Endodermal cell (in vitro differentiated cells): ENCODE data around the gene FBXW7. TPM values are rescaled to one million over a fixed set of nuclear protein-coding genes. Genes with fewer than 3 reads are reported as not detected.

Experiments used
- DNase-seq: peaks from one replicate; pipeline ENCODE4 v3.0.0-alpha.2; 2017
- H3K27ac ChIP-seq: 2 replicates; pipeline ENCODE4 v1.5.1; 2013; ENCODE audit warnings: mild to moderate bottlenecking, low read depth, low read length, moderate library complexity
- H3K27me3 ChIP-seq: 2 replicates; pipeline ENCODE4 v1.6.1; 2013; ENCODE audit warnings: mild to moderate bottlenecking, low read length, moderate library complexity; ENCODE audit not compliant: insufficient read depth, control insufficient read depth, poor library complexity, severe bottlenecking
- H3K36me3 ChIP-seq: 2 replicates; pipeline ENCODE4 v1.7.0; 2013; ENCODE audit warnings: mild to moderate bottlenecking, low read length, moderate library complexity; ENCODE audit not compliant: control insufficient read depth, insufficient read depth
- H3K4me1 ChIP-seq: one replicate; pipeline ENCODE4 v1.7.0; 2013; ENCODE audit warnings: low read length; ENCODE audit not compliant: control insufficient read depth, insufficient read depth
- H3K4me3 ChIP-seq: 2 replicates; pipeline ENCODE4 v1.5.1; 2013; ENCODE audit warnings: mild to moderate bottlenecking, low read length, moderate library complexity
- H3K9ac ChIP-seq: 2 replicates; pipeline ENCODE4 v1.6.1; 2013; ENCODE audit warnings: mild to moderate bottlenecking, low read length, moderate library complexity; ENCODE audit not compliant: poor library complexity, severe bottlenecking; ENCODE audit errors: extremely low read depth
- H3K9me3 ChIP-seq: 2 replicates; pipeline ENCODE4 v1.6.1; 2013; ENCODE audit warnings: mild to moderate bottlenecking, low read length, moderate library complexity; ENCODE audit not compliant: control insufficient read depth
- H3K27ac Mint-ChIP-seq: 2 replicates; pipeline ENCODE4 v1.8.0; 2020; ENCODE audit warnings: mixed read lengths
- H3K27me3 Mint-ChIP-seq: 2 replicates; pipeline ENCODE4 v1.8.0; 2021; ENCODE audit warnings: mild to moderate bottlenecking, mixed read lengths; ENCODE audit not compliant: insufficient read depth
- H3K36me3 Mint-ChIP-seq: 2 replicates; pipeline ENCODE4 v1.8.0; 2020; ENCODE audit warnings: low read depth, mixed read lengths
- H3K4me1 Mint-ChIP-seq: 2 replicates; pipeline ENCODE4 v1.8.0; 2020; ENCODE audit warnings: mixed read lengths
- H3K4me3 Mint-ChIP-seq: 2 replicates; pipeline ENCODE4 v1.8.0; 2020; ENCODE audit warnings: mild to moderate bottlenecking, moderate library complexity, mixed read lengths
- H3K9me3 Mint-ChIP-seq: 2 replicates; pipeline ENCODE4 v1.8.0; 2020; ENCODE audit warnings: mild to moderate bottlenecking, mixed read lengths
- CTCF ChIP-seq: fragments of 200-600 bp; sonication (generic); conservative IDR thresholded peaks from 2 replicates; pipeline ENCODE4 v1.5.0; 2021; ENCODE audit warnings: antibody characterized with exemption, mild to moderate bottlenecking
- WGBS, 2 experiments: methylation state at CpG; one replicate each; pipeline versions ENCODE4 v1.1.5 to v1.1.7; 2013; ENCODE audit warnings: missing lambda C conversion rate in 2 of 2, mixed read lengths in 1 of 2; ENCODE audit not compliant: insufficient coverage in 1 of 2, insufficient read length in 1 of 2; 5-methylcytosine and 5-hydroxymethylcytosine counted together
- total RNA-seq, 2 donors: library from RNA; stranded (reverse); fragmentation: NEBNext Ultra II Directional in 1 of 2; extraction: Animal tissue kit (Norgen Biotek cat#: 25700) in 1 of 2; gene quantifications; 2 replicates in 1 of 2; 3 replicates in 1 of 2; pipeline ENCODE4 v1.2.1, GENCODE V29; 2021

The FBXW7 gene
- total RNA-seq, 2 donors from 2014 or later, result 34.3 to 34.4 TPM

GRCh38 chr4:152307669-152308068, 228.2 kb downstream of the FBXW7 start:
- no peak overlapping the region for H3K27ac Mint-ChIP-seq
- no peaks in the 10 kb centered on the region for H3K9me3 ChIP-seq
- no peak overlapping the region for H3K4me3 Mint-ChIP-seq
- no peaks in the 10 kb centered on the region for H3K27me3 ChIP-seq
- H3K36me3 ChIP-seq, result no peaks in the 10 kb centered on the region
- H3K9me3 Mint-ChIP-seq, result no peaks in the 10 kb centered on the region
- H3K4me1 Mint-ChIP-seq, result peaks cover 6% of the 10 kb centered on the region
- 92 to 99% methylated on average over 8 of the region's 8 CpGs for WGBS, 2 experiments
- no peaks in the 10 kb centered on the region for H3K36me3 Mint-ChIP-seq
- no peaks in the 10 kb centered on the region for H3K27me3 Mint-ChIP-seq
- TF ChIP-seq CTCF, result peak; percentile 12
- no peak overlapping the region for H3K4me3 ChIP-seq
- no peaks in the 10 kb centered on the region for H3K4me1 ChIP-seq
- no peak for DNase-seq
- H3K27ac ChIP-seq, result no peak overlapping the region
- no peak overlapping the region for H3K9ac ChIP-seq

- no peak overlapping the region for H3K27ac ChIP-seq
- Mint-ChIP-seq H3K4me3 (no peak overlapping the region), H3K4me1 (peaks cover 6% of the 10 kb centered on the region), H3K27me3 (no peaks in the 10 kb centered on the region), H3K36me3 (no peaks in the 10 kb centered on the region), H3K27ac (no peak overlapping the region), H3K9me3 (no peaks in the 10 kb centered on the region)
- no peak overlapping the region for H3K9ac ChIP-seq
- no peak overlapping the region for H3K4me3 ChIP-seq
- TF ChIP-seq CTCF, result no peak
- H3K27me3 ChIP-seq, result no peaks in the 10 kb centered on the region
- no peaks in the 10 kb centered on the region for H3K36me3 ChIP-seq
- 89% methylated on average over 1 of the region's 1 CpG; no CpG with 5 or more reads in 1 of the 2 experiments for WGBS, 2 experiments
- DNase-seq, result no peak
- no peaks in the 10 kb centered on the region for H3K4me1 ChIP-seq
- no peaks in the 10 kb centered on the region for H3K9me3 ChIP-seq
These were observed 229.4 kb downstream of the FBXW7 start for GRCh38 chr4:152306541-152306940.

GRCh38 chr4:152304220-152304619, 231.7 kb downstream of the FBXW7 start:
- Mint-ChIP-seq H3K36me3 (no peaks in the 10 kb centered on the region), H3K27ac (no peak overlapping the region), H3K4me1 (peaks cover 2% of the 10 kb centered on the region), H3K4me3 (no peak overlapping the region), H3K9me3 (no peaks in the 10 kb centered on the region), H3K27me3 (no peaks in the 10 kb centered on the region)
- H3K9ac ChIP-seq, result no peak overlapping the region
- no peaks in the 10 kb centered on the region for H3K9me3 ChIP-seq
- H3K27me3 ChIP-seq, result no peaks in the 10 kb centered on the region
- no peaks in the 10 kb centered on the region for H3K4me1 ChIP-seq
- no peaks in the 10 kb centered on the region for H3K36me3 ChIP-seq
- no peak for DNase-seq
- no peak overlapping the region for H3K27ac ChIP-seq
- WGBS, 2 experiments, result 86% methylated on average over 3 to 5 of the region's 5 CpGs
- no peak overlapping the region for H3K4me3 ChIP-seq
- TF ChIP-seq CTCF, result no peak
